Liver (tissue), 9 donors: ENCODE results near the gene TMEM273. TPM values are rescaled to one million over a fixed set of nuclear protein-coding genes. Genes with fewer than 3 reads are reported as not detected.

Experiments
- DNase-seq: peaks from one replicate; pipeline ENCODE4 v3.0.0-alpha.2; 2017; ENCODE audit warnings: low spot score
- H3K27ac ChIP-seq, 2 donors: one replicate each; pipeline ENCODE4 v1.7.0; 2013; ENCODE audit warnings: inconsistent platforms in 2 of 2, low read length in 2 of 2, control low read depth in 1 of 2, low read depth in 1 of 2, mild to moderate bottlenecking in 1 of 2
- H3K27me3 ChIP-seq, 4 donors: one replicate each; pipeline versions ENCODE4 v1.6.1 to v1.7.0; 2013; ENCODE audit warnings: low read length in 3 of 4, inconsistent platforms in 1 of 4, mild to moderate bottlenecking in 1 of 4, moderate library complexity in 1 of 4; ENCODE audit not compliant: control insufficient read depth in 4 of 4, insufficient read depth in 4 of 4
- H3K36me3 ChIP-seq, 4 donors: one replicate each; pipeline versions ENCODE4 v1.6.1 to v1.7.0; 2013; ENCODE audit warnings: low read length in 3 of 4, mild to moderate bottlenecking in 3 of 4, low read depth in 1 of 4, moderate library complexity in 1 of 4; ENCODE audit not compliant: control insufficient read depth in 4 of 4, insufficient read depth in 3 of 4
- H3K4me1 ChIP-seq, 4 donors: one replicate each; pipeline versions ENCODE4 v1.6.1 to v1.7.0; 2013; ENCODE audit warnings: low read length in 3 of 4, mild to moderate bottlenecking in 3 of 4, moderate library complexity in 1 of 4; ENCODE audit not compliant: control insufficient read depth in 4 of 4, insufficient read depth in 4 of 4
- H3K4me3 ChIP-seq, 3 donors: one replicate each; pipeline versions ENCODE4 v1.6.1 to v1.7.0; 2013; ENCODE audit warnings: low read length in 3 of 3, control low read depth in 1 of 3, low read depth in 1 of 3, mild to moderate bottlenecking in 1 of 3
- H3K9ac ChIP-seq, 2 donors: one replicate each; pipeline ENCODE4 v1.7.0; 2013; ENCODE audit warnings: low read length in 2 of 2, mild to moderate bottlenecking in 2 of 2, moderate library complexity in 2 of 2, control low read depth in 1 of 2, low read depth in 1 of 2
- H3K9me3 ChIP-seq, 4 donors: one replicate each; pipeline versions ENCODE4 v1.6.1 to v1.7.0; 2013; ENCODE audit warnings: low read length in 3 of 4; ENCODE audit not compliant: control insufficient read depth in 4 of 4
- EGR1 ChIP-seq, 2 donors: IDR thresholded peaks; 2 replicates each; pipeline ENCODE4 v1.6.1; 2016 to 2018; ENCODE audit warnings: antibody characterized with exemption in 2 of 2, low read depth in 2 of 2
- FOXA1 ChIP-seq: IDR thresholded peaks from 2 replicates; pipeline ENCODE4 v1.6.1; 2016; ENCODE audit warnings: antibody characterized with exemption
- FOXA2 ChIP-seq: IDR thresholded peaks from 2 replicates; pipeline ENCODE4 v1.6.1; 2016; ENCODE audit warnings: antibody characterized with exemption
- GABPA ChIP-seq, 2 donors: IDR thresholded peaks in 1 of 2; conservative IDR thresholded peaks in 1 of 2; 2 replicates each; pipeline ENCODE4 v1.6.1; 2016; ENCODE audit warnings: antibody characterized with exemption in 2 of 2, mild to moderate bottlenecking in 1 of 2, moderate library complexity in 1 of 2
- HNF4A ChIP-seq, 2 donors: conservative IDR thresholded peaks; 2 replicates each; pipeline ENCODE4 v1.6.1; 2016; ENCODE audit warnings: antibody characterized with exemption in 2 of 2, mild to moderate bottlenecking in 2 of 2
- HNF4G ChIP-seq: IDR thresholded peaks from 2 replicates; pipeline ENCODE4 v1.6.1; 2016; ENCODE audit warnings: antibody characterized with exemption
- JUND ChIP-seq, 2 donors: IDR thresholded peaks; 2 replicates each; pipeline ENCODE4 v1.6.1; 2016; ENCODE audit warnings: antibody characterized with exemption in 2 of 2
- NR2F2 ChIP-seq: IDR thresholded peaks from 2 replicates; pipeline ENCODE4 v1.6.1; 2016; ENCODE audit warnings: antibody characterized with exemption
- RAD21 ChIP-seq, 2 donors: IDR thresholded peaks; 2 replicates each; pipeline ENCODE4 v1.6.1; 2016; ENCODE audit warnings: antibody characterized with exemption in 2 of 2, mild to moderate bottlenecking in 2 of 2
- RXRA ChIP-seq, 2 donors: IDR thresholded peaks; 2 replicates each; pipeline ENCODE4 v1.6.1; 2017 to 2018; ENCODE audit warnings: antibody characterized with exemption in 2 of 2, mild to moderate bottlenecking in 1 of 2
- SP1 ChIP-seq: IDR thresholded peaks from 2 replicates; pipeline ENCODE4 v1.6.1; 2018; ENCODE audit warnings: antibody characterized with exemption, mild to moderate bottlenecking
- TAF1 ChIP-seq: conservative IDR thresholded peaks from 2 replicates; pipeline ENCODE4 v1.6.1; 2016; ENCODE audit warnings: antibody characterized with exemption, mild to moderate bottlenecking
- YY1 ChIP-seq: IDR thresholded peaks from 2 replicates; pipeline ENCODE4 v1.6.1; 2016; ENCODE audit warnings: antibody characterized with exemption, mild to moderate bottlenecking
- ZBTB33 ChIP-seq: IDR thresholded peaks from 2 replicates; pipeline ENCODE4 v1.6.1; 2016; ENCODE audit warnings: antibody characterized with exemption
- WGBS: extraction: QIAGEN DNeasy Blood & Tissue Kit; methylation state at CpG from one replicate; pipeline ENCODE4 v1.1.7; 2013; 5-methylcytosine and 5-hydroxymethylcytosine counted together
- polyA plus RNA-seq, 2 donors: library from polyadenylated mRNA; stranded (reverse) in 1 of 2; unstranded in 1 of 2; fragments of 200-250 nt in 1 of 2; fragments of >200 nt in 1 of 2; fragmentation: Nextera tagmentation in 1 of 2; extraction: Ambion mirVana in 1 of 2; gene quantifications; one replicate each; pipeline versions ENCODE4 v1.2.1 to v1.2.3, GENCODE V29; 2013 to 2015
- total RNA-seq, 2 donors: library from RNA; depleted of rRNA; stranded (reverse); fragments of >200 nt; gene quantifications; one replicate each; pipeline ENCODE4 v1.2.3, GENCODE V29; 2014
- TF ChIP-seq, protein P1 (sequence below): IDR thresholded peaks from 2 replicates; pipeline ENCODE4 v1.6.1; 2016; ENCODE audit warnings: antibody characterized with exemption, mild to moderate bottlenecking
- TF ChIP-seq, protein P2 (sequence below): fragments of 150-350 bp; IDR thresholded peaks from 2 replicates; pipeline ENCODE4 v1.5.1; 2017; ENCODE audit warnings: improper control_type of control experiment, low read depth, low read length; ENCODE audit not compliant: missing input control
- TF ChIP-seq, protein P3 (sequence below): IDR thresholded peaks from 2 replicates; pipeline ENCODE4 v1.6.1; 2016; ENCODE audit warnings: antibody characterized with exemption
- TF ChIP-seq, protein P4 (sequence below): IDR thresholded peaks from 2 replicates; pipeline ENCODE4 v1.6.1; 2016; ENCODE audit warnings: antibody characterized with exemption
- donor health status: healthy.
- donor health status: healthy.
- donor health status: healthy.
- donor health status: healthy.
- donor health status: healthy.

TMEM273 gene
- total and polyA plus RNA-seq, 4 donors, result 2.5 to 9.5 (median 4.5) TPM

- H3K4me3 ChIP-seq, result no peak overlapping the region
- H3K9ac ChIP-seq, result no peak overlapping the region
- H3K27ac ChIP-seq, result no peak overlapping the region
- H3K4me1 ChIP-seq, result peaks cover 0 to 3% (median 0%) of the 10 kb centered on the region in 4 donors
- no peaks in the 10 kb centered on the region for H3K36me3 ChIP-seq
- no peaks in the 10 kb centered on the region for H3K27me3 ChIP-seq
- H3K9me3 ChIP-seq, result no peaks in the 10 kb centered on the region
- DNase-seq, result peak; percentile 14
- TF ChIP-seq GABPA (IDR thresholded peaks at IDR 0.05 in 1 of 2, conservative IDR thresholded peaks at IDR 0.05 in 1 of 2) (no peak), ZBTB33 (no peak), FOXA1 (no peak), YY1 (no peak), TAF1 (no peak), HNF4A (conservative IDR thresholded peaks at IDR 0.05) (no peak), FOXA2 (no peak), EGR1 (IDR thresholded peaks at IDR 0.05; ENCODE audit: low read depth in 2 of 2) (no peak), NR2F2 (no peak), JUND (IDR thresholded peaks at IDR 0.05) (no peak), RXRA (IDR thresholded peaks at IDR 0.05) (no peak), HNF4G (no peak), SP1 (no peak), RAD21 (IDR thresholded peaks at IDR 0.05) (no peak)
- TF ChIP-seq, protein P1, sequence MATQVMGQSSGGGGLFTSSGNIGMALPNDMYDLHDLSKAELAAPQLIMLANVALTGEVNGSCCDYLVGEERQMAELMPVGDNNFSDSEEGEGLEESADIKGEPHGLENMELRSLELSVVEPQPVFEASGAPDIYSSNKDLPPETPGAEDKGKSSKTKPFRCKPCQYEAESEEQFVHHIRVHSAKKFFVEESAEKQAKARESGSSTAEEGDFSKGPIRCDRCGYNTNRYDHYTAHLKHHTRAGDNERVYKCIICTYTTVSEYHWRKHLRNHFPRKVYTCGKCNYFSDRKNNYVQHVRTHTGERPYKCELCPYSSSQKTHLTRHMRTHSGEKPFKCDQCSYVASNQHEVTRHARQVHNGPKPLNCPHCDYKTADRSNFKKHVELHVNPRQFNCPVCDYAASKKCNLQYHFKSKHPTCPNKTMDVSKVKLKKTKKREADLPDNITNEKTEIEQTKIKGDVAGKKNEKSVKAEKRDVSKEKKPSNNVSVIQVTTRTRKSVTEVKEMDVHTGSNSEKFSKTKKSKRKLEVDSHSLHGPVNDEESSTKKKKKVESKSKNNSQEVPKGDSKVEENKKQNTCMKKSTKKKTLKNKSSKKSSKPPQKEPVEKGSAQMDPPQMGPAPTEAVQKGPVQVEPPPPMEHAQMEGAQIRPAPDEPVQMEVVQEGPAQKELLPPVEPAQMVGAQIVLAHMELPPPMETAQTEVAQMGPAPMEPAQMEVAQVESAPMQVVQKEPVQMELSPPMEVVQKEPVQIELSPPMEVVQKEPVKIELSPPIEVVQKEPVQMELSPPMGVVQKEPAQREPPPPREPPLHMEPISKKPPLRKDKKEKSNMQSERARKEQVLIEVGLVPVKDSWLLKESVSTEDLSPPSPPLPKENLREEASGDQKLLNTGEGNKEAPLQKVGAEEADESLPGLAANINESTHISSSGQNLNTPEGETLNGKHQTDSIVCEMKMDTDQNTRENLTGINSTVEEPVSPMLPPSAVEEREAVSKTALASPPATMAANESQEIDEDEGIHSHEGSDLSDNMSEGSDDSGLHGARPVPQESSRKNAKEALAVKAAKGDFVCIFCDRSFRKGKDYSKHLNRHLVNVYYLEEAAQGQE, result no peak
- TF ChIP-seq, protein P2, sequence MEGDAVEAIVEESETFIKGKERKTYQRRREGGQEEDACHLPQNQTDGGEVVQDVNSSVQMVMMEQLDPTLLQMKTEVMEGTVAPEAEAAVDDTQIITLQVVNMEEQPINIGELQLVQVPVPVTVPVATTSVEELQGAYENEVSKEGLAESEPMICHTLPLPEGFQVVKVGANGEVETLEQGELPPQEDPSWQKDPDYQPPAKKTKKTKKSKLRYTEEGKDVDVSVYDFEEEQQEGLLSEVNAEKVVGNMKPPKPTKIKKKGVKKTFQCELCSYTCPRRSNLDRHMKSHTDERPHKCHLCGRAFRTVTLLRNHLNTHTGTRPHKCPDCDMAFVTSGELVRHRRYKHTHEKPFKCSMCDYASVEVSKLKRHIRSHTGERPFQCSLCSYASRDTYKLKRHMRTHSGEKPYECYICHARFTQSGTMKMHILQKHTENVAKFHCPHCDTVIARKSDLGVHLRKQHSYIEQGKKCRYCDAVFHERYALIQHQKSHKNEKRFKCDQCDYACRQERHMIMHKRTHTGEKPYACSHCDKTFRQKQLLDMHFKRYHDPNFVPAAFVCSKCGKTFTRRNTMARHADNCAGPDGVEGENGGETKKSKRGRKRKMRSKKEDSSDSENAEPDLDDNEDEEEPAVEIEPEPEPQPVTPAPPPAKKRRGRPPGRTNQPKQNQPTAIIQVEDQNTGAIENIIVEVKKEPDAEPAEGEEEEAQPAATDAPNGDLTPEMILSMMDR, result no peak
- TF ChIP-seq, protein P3, sequence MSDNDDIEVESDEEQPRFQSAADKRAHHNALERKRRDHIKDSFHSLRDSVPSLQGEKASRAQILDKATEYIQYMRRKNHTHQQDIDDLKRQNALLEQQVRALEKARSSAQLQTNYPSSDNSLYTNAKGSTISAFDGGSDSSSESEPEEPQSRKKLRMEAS, result no peak
- TF ChIP-seq, protein P4, sequence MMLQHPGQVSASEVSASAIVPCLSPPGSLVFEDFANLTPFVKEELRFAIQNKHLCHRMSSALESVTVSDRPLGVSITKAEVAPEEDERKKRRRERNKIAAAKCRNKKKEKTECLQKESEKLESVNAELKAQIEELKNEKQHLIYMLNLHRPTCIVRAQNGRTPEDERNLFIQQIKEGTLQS, result no peak
- WGBS, result 91% methylated on average over 6 of the region's 6 CpGs
Measured at GRCh38 chr10:49189422-49189821, 1.2 kb upstream of the TMEM273 start.
